HG03442 (cell line): ENCODE results near the gene CSMD2.

Source experiments
- ATAC-seq: cut with Tn5 transposase; IDR thresholded peaks from one replicate; pipeline ENCODE4 v1.9.1; 2021; ENCODE audit warnings: mild to moderate bottlenecking, moderate library complexity; ENCODE audit not compliant: unreplicated experiment

CSMD2 gene

GRCh38 chr1:33698361-33699035 is 466.5 kb downstream of the CSMD2 start:
- ATAC-seq, result no peak

GRCh38 chr1:33697816-33698215 is 467.2 kb downstream of the CSMD2 start:
- ATAC-seq, result no peak

GRCh38 chr1:33696962-33697361 is 468.1 kb downstream of the CSMD2 start:
- no peak for ATAC-seq

GRCh38 chr1:33696311-33696710 is 468.7 kb downstream of the CSMD2 start:
- no peak for ATAC-seq

- ATAC-seq, result no peak
These were observed 472.5 kb downstream of the CSMD2 start for GRCh38 chr1:33692206-33693188.

- no peak for ATAC-seq
These were observed 478.0 kb downstream of the CSMD2 start for GRCh38 chr1:33687000-33687399.

GRCh38 chr1:33686551-33686950 is 478.5 kb downstream of the CSMD2 start:
- ATAC-seq, result no peak

- ATAC-seq, result no peak
These were observed 479.8 kb downstream of the CSMD2 start for GRCh38 chr1:33685256-33685655.

GRCh38 chr1:33684396-33685179 is 480.4 kb downstream of the CSMD2 start:
- no peak for ATAC-seq

GRCh38 chr1:33683913-33684312 is 481.1 kb downstream of the CSMD2 start:
- no peak for ATAC-seq

GRCh38 chr1:33682371-33682770 is 482.7 kb downstream of the CSMD2 start:
- ATAC-seq, result no peak

GRCh38 chr1:33680281-33680840 is 484.7 kb downstream of the CSMD2 start:
- ATAC-seq, result no peak

- no peak for ATAC-seq
These were observed 494.5 kb downstream of the CSMD2 start for GRCh38 chr1:33670567-33670966.

- no peak for ATAC-seq
These were observed 496.3 kb downstream of the CSMD2 start for GRCh38 chr1:33668695-33669094.

GRCh38 chr1:33667386-33668282 is 497.4 kb downstream of the CSMD2 start:
- no peak for ATAC-seq

- no peak for ATAC-seq
These were observed 498.4 kb downstream of the CSMD2 start for GRCh38 chr1:33666616-33667015.

GRCh38 chr1:33661811-33662454 is 503.1 kb downstream of the CSMD2 start:
- ATAC-seq, result no peak

GRCh38 chr1:33660956-33661355 is 504.1 kb downstream of the CSMD2 start:
- no peak for ATAC-seq

GRCh38 chr1:33660244-33660643 is 504.8 kb downstream of the CSMD2 start:
- no peak for ATAC-seq
